K562 (cell line): ENCODE data around the gene HDAC9. TPM values are rescaled to one million over a fixed set of nuclear protein-coding genes. Genes with fewer than 3 reads are reported as not detected.

Experiments
- ARID4B ChIP-seq: sonication (generic); formaldehyde crosslinking; IDR thresholded peaks from 2 replicates; pipeline ENCODE4 v1.8.0; 2022; ENCODE audit warnings: mild to moderate bottlenecking, missing genetic modification reagents
- HSF4 ChIP-seq: fragments of 250-450 bp; sonication (Bioruptor Pico); IDR thresholded peaks from 2 replicates; pipeline ENCODE4 v2.1.2; 2022; ENCODE audit warnings: mild to moderate bottlenecking, moderate library complexity, borderline replicate concordance
- MNT ChIP-seq, 2 experiments: fragments of 450-650 bp; conservative IDR thresholded peaks; 2 replicates each; pipeline ENCODE4 v1.6.1; 2017; ENCODE audit warnings: mild to moderate bottlenecking in 2 of 2, moderate library complexity in 2 of 2
- TAF1 ChIP-seq: IDR thresholded peaks from 2 replicates; pipeline ENCODE4 v1.6.1; 2011; ENCODE audit warnings: mild to moderate bottlenecking, low read length, moderate library complexity; ENCODE audit not compliant: insufficient read depth, control insufficient read depth, severe bottlenecking; ENCODE audit errors: extremely low read depth
- THRA ChIP-seq: fragments of 450-650 bp; IDR thresholded peaks from 2 replicates; pipeline ENCODE4 v1.6.1; 2017; ENCODE audit warnings: mild to moderate bottlenecking, moderate library complexity
- TSC22D4 ChIP-seq: fragments of 450-650 bp; IDR thresholded peaks from 2 replicates; pipeline ENCODE4 v1.6.1; 2016; ENCODE audit warnings: missing genetic modification characterization, missing biosample characterization, control low read depth
- ZNF263 ChIP-seq: sonication (generic); formaldehyde crosslinking; IDR thresholded peaks from 2 replicates; pipeline ENCODE4 v1.8.0; 2022; ENCODE audit warnings: mild to moderate bottlenecking, missing genetic modification reagents, borderline replicate concordance
- ZNF311 ChIP-seq: fragments of 250-450 bp; sonication (Bioruptor Pico); IDR thresholded peaks from 2 replicates; pipeline ENCODE4 v1.4.0; 2020; ENCODE audit warnings: mild to moderate bottlenecking, moderate library complexity
- ZNF41 ChIP-seq: fragments of 250-450 bp; sonication (Bioruptor Pico); conservative IDR thresholded peaks from 2 replicates; pipeline ENCODE4 v1.4.0; 2020; ENCODE audit warnings: mild to moderate bottlenecking
- polyA plus RNA-seq, 8 experiments: library from polyadenylated mRNA; depleted of rRNA in 4 of 8; stranded (reverse) in 5 of 8; unstranded in 3 of 8; fragments of >200 nt; fragmentation: Nextera tagmentation in 2 of 8; fragmentation: Illumina TruSeq in 1 of 8; extraction: Ambion mirVana in 2 of 8; extraction: Trizol in 1 of 8; gene quantifications; 2 replicates each; pipeline versions ENCODE4 v1.2.1 to v1.2.3, GENCODE V29; 2011 to 2014; ENCODE audit warnings: inconsistent platforms in 1 of 8, missing spikeins in 1 of 8
- total RNA-seq, 7 experiments: library from RNA; depleted of rRNA in 6 of 7; stranded (reverse); fragments of >200 nt in 6 of 7; fragmentation: Illumina TruSeq in 2 of 7; extraction: Trizol in 2 of 7; gene quantifications; 2 replicates each; pipeline versions ENCODE4 v1.2.1 to v1.2.3, GENCODE V29; 2011 to 2021; ENCODE audit warnings: low replicate concordance in 1 of 7

The HDAC9 gene
- total and polyA plus RNA-seq, 9 of the 15 experiments (the other 6 are each of a cell fraction or from before 2014, with no cell fraction given): 0.08 to 0.91 (median 0.33) TPM

GRCh38 chr7:18654709-18655108, 159.2 kb downstream of the HDAC9 start (continued):
- TF ChIP-seq ARID4B (CRISPR knock-in tag): no peak
- TF ChIP-seq MNT (conservative IDR thresholded peaks at IDR 0.05): no peak
- no peak for TF ChIP-seq ZNF311 (CRISPR knock-in tag)
- TF ChIP-seq ZNF41 (CRISPR knock-in tag): no peak
- no peak for TF ChIP-seq TSC22D4
- TF ChIP-seq TAF1: no peak
- TF ChIP-seq HSF4 (CRISPR knock-in tag): no peak
- no peak for TF ChIP-seq ZNF263 (CRISPR knock-in tag)
- TF ChIP-seq THRA: no peak
